Fibroblast of lung (primary cell): ENCODE measurements around the gene KCNRG. TPM values are rescaled to one million over a fixed set of nuclear protein-coding genes. Genes with fewer than 3 reads are reported as not detected.
A peak's percentile ranks its signal among the peaks of the same experiment; 100 is the strongest.

Experiments used
- DNase-seq, 2 donors: peaks; one replicate each; pipeline versions ENCODE4 v3.0.0 to v3.0.0-alpha.2; 2010; ENCODE audit warnings: low read depth in 2 of 2
- H2AFZ ChIP-seq: 2 replicates; pipeline ENCODE4 v1.5.1; 2012; ENCODE audit warnings: low read length, control low read depth, inconsistent platforms
- H3K27ac ChIP-seq: 2 replicates; pipeline ENCODE4 v1.5.1; 2011; ENCODE audit warnings: low read length, control low read depth; ENCODE audit not compliant: insufficient read depth
- H3K27me3 ChIP-seq: 2 replicates; pipeline ENCODE4 v1.5.1; 2011; ENCODE audit warnings: mild to moderate bottlenecking, low read length; ENCODE audit not compliant: control insufficient read depth, insufficient read depth
- H3K36me3 ChIP-seq: 2 replicates; pipeline ENCODE4 v1.5.1; 2011; ENCODE audit warnings: low read length; ENCODE audit not compliant: control insufficient read depth, insufficient read depth
- H3K4me1 ChIP-seq: 2 replicates; pipeline ENCODE4 v1.5.1; 2011; ENCODE audit warnings: low read length; ENCODE audit not compliant: control insufficient read depth, insufficient read depth; ENCODE audit errors: extremely low read depth
- H3K4me2 ChIP-seq: 2 replicates; pipeline ENCODE4 v1.5.1; 2011; ENCODE audit warnings: low read length, control low read depth; ENCODE audit not compliant: insufficient read depth; ENCODE audit errors: extremely low read depth
- H3K4me3 ChIP-seq, 4 experiments: fragments of 200-600 bp in 1 of 4; sonication (generic) in 1 of 4; replicated peaks in 1 of 4; 2 replicates each; pipeline ENCODE4 v1.5.1; 2011 to 2016; ENCODE audit warnings: low read length in 4 of 4, low read depth in 3 of 4, mild to moderate bottlenecking in 3 of 4, control low read depth in 2 of 4, inconsistent platforms in 1 of 4, mixed read lengths in 1 of 4; ENCODE audit not compliant: insufficient read depth in 1 of 4; ENCODE audit errors: control extremely low read depth in 1 of 4
- H3K79me2 ChIP-seq: 2 replicates; pipeline ENCODE4 v1.5.1; 2012; ENCODE audit warnings: mild to moderate bottlenecking, low read length, inconsistent platforms; ENCODE audit not compliant: control insufficient read depth, insufficient read depth
- H3K9ac ChIP-seq: 2 replicates; pipeline ENCODE4 v1.5.1; 2011; ENCODE audit warnings: mild to moderate bottlenecking, low read length, control low read depth; ENCODE audit not compliant: insufficient read depth
- H3K9me3 ChIP-seq: 2 replicates; pipeline ENCODE4 v1.5.1; 2012; ENCODE audit warnings: low read depth, low read length; ENCODE audit not compliant: control insufficient read depth, insufficient read depth
- H4K20me1 ChIP-seq: 2 replicates; pipeline ENCODE4 v1.5.1; 2011; ENCODE audit warnings: low read length; ENCODE audit not compliant: control insufficient read depth, insufficient read depth; ENCODE audit errors: extremely low read depth
- CTCF ChIP-seq, 2 donors: IDR thresholded peaks in 1 of 2; conservative IDR thresholded peaks in 1 of 2; 1 replicate in 1 of 2; 2 replicates in 1 of 2; pipeline ENCODE4 v1.5.1; 2011 to 2012; ENCODE audit warnings: low read length in 2 of 2, control low read depth in 1 of 2, inconsistent platforms in 1 of 2, low read depth in 1 of 2, mild to moderate bottlenecking in 1 of 2
- EZH2 ChIP-seq: IDR thresholded peaks from 2 replicates; pipeline ENCODE4 v1.5.1; 2012; ENCODE audit warnings: low read length, control low read depth, mild to moderate bottlenecking; ENCODE audit errors: missing control alignments
- polyA plus RNA-seq, 2 donors: library from polyadenylated mRNA; depleted of rRNA in 1 of 2; stranded (reverse) in 1 of 2; unstranded in 1 of 2; fragments of >200 nt; gene quantifications; 2 replicates each; pipeline ENCODE4 v1.2.1, GENCODE V29; 2011 to 2012; ENCODE audit warnings: missing spikeins in 1 of 2
- total RNA-seq: library from RNA; depleted of rRNA; stranded (reverse); fragments of >200 nt; gene quantifications from 2 replicates; pipeline ENCODE4 v1.2.1, GENCODE V29; 2014

Gene KCNRG
- total and polyA plus RNA-seq, 2 donors (not counting 1 experiment from before 2014, with no cell fraction given): 2.0 to 7.4 TPM

DNA sequence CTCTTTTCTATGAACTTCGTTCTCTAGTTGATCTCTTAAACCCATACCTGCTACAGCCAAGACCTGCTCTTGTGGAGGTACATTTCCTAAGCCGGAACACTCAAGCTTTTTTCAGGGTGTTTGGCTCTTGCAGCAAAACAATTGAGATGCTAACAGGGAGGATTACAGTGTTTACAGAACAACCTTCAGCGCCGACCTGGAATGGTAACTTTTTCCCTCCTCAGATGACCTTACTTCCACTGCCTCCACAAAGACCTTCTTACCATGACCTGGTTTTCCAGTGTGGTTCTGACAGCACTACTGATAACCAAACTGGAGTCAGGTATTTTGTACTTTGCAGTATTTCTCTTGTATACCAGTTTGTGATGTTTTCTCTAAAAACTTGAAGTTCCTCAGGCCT, 506 bp downstream of the KCNRG start:
- H3K4me1 ChIP-seq: no peaks in the 10 kb centered on the region
- TF ChIP-seq CTCF (conservative IDR thresholded peaks at IDR 0.05 in 1 of 2, IDR thresholded peaks at IDR 0.05 in 1 of 2; ENCODE audit: low read depth in 1 of 2, low read length in 2 of 2) (no peak), EZH2 (no peak)
- H3K4me3 ChIP-seq: no peak overlapping the region
- DNase-seq: no peak
- no peak overlapping the region for H2AFZ ChIP-seq
- H3K4me2 ChIP-seq: no peak overlapping the region
- no peaks in the 10 kb centered on the region for H3K27me3 ChIP-seq
- peaks cover 9% of the 10 kb centered on the region for H3K79me2 ChIP-seq
- peak overlapping the region; percentile 11 for H3K27ac ChIP-seq
- H4K20me1 ChIP-seq: no peaks in the 10 kb centered on the region
- H3K9ac ChIP-seq: no peak overlapping the region
- no peaks in the 10 kb centered on the region for H3K9me3 ChIP-seq
- peaks cover 1% of the 10 kb centered on the region for H3K36me3 ChIP-seq

DNA sequence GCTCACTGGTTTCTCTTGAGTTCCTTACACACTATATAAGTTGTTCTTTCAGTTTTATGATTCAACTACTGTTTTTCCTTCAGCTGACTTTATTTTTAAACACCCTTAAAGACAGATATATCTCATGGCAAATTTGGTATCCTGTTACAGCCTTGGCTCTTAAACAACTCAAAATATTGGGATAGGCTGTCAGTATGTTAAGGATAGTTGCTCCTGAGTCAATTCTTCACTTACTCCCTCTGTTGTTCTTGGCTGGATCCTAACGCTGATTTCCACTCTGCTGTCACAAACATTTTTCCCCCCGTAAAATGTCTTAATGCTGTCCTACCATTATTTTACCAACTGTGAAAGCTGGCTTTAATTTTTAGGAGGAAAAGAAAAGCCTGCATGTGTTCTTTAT, 1.2 kb downstream of the KCNRG start:
- no peak overlapping the region for H3K4me2 ChIP-seq
- peaks cover 7% of the 10 kb centered on the region for H3K79me2 ChIP-seq
- H2AFZ ChIP-seq: no peak overlapping the region
- TF ChIP-seq EZH2: no peak
- TF ChIP-seq CTCF (conservative IDR thresholded peaks at IDR 0.05 in 1 of 2, IDR thresholded peaks at IDR 0.05 in 1 of 2; ENCODE audit: low read depth in 1 of 2, low read length in 2 of 2): no peak
- no peak overlapping the region for H3K4me3 ChIP-seq
- H3K27ac ChIP-seq: no peak overlapping the region
- peak; percentile 70 to 78 for DNase-seq
- H3K9me3 ChIP-seq: no peaks in the 10 kb centered on the region
- H3K4me1 ChIP-seq: no peaks in the 10 kb centered on the region
- no peaks in the 10 kb centered on the region for H3K27me3 ChIP-seq
- no peaks in the 10 kb centered on the region for H4K20me1 ChIP-seq
- H3K9ac ChIP-seq: no peak overlapping the region
- peaks cover 1% of the 10 kb centered on the region for H3K36me3 ChIP-seq

DNA sequence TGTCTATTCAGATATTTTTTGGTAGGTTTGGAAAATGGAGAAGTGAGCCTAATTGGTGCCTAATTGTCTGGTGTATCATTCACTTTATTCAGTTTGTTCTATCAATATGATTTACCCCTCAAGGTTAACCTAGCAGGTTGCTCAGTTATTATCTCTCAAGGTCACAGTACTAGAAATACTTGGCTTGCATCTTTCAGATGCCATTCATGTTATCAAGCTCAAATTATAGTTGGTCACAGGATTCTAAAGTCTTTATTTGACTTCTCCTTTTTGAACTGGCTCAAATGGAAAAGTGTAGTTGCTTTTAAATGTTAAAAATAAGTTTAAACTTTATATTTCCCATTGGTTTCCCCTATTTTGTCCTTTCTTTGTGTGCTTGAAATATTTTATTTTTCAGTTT, 2.6 kb downstream of the KCNRG start:
- no peaks in the 10 kb centered on the region for H3K9me3 ChIP-seq
- H3K9ac ChIP-seq: no peak overlapping the region
- H3K4me3 ChIP-seq: no peak overlapping the region
- H3K27me3 ChIP-seq: no peaks in the 10 kb centered on the region
- no peak overlapping the region for H3K4me2 ChIP-seq
- H3K27ac ChIP-seq: no peak overlapping the region
- no peak overlapping the region for H2AFZ ChIP-seq
- TF ChIP-seq EZH2: no peak
- TF ChIP-seq CTCF (conservative IDR thresholded peaks at IDR 0.05 in 1 of 2, IDR thresholded peaks at IDR 0.05 in 1 of 2; ENCODE audit: low read depth in 1 of 2, low read length in 2 of 2): no peak
- H3K4me1 ChIP-seq: no peaks in the 10 kb centered on the region
- H3K36me3 ChIP-seq: peaks cover 5% of the 10 kb centered on the region
- no peak for DNase-seq
- H3K79me2 ChIP-seq: peaks cover under 1% of the 10 kb centered on the region
- H4K20me1 ChIP-seq: no peaks in the 10 kb centered on the region
